ENCODE data around the gene DPYD.

The DPYD gene

DNA sequence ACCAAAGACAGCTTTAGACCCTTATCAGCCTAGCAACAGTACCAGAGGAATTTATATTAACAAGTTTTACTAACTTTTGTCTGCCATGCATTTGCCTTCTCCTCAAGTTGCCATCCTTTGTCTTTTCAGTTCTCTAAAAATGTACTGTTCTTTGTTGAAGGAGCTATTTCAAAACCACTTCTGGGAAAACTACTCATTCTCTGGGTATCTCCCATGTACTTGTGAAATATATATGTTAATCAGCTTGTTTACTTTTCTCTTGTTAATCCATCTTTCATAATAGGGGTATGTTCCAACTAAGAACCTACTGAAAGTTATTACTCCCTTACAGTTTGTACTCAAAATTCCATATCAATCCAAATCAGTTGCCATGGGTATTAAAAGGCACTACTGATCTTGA lies 16.3 kb downstream of the DPYD start:
- Histone ChIP-seq H3K36me3 (ENCODE audit: insufficient read depth, low read length) (peaks cover 1% of the 10 kb centered on the region; the same call in 1 of the 2 replicates), H3F3A (ENCODE audit: low read depth) (no peaks in the 10 kb centered on the region), H3K4me3 (ENCODE audit: low read length, poor library complexity, severe bottlenecking) (no peak overlapping the region), H3K27me3 (ENCODE audit: insufficient read depth, low read length, poor library complexity, severe bottlenecking) (no peaks in the 10 kb centered on the region), H2AFZ (ENCODE audit: low read length) (no peak overlapping the region), H3K9me3 (ENCODE audit: insufficient read depth, low read depth, low read length) (no peaks in the 10 kb centered on the region), H4K20me1 (ENCODE audit: insufficient read depth, low read length, poor library complexity, severe bottlenecking) (peaks cover 4% of the 10 kb centered on the region), H3K9ac (ENCODE audit: low read depth, low read length, poor library complexity, severe bottlenecking) (no peak overlapping the region), H3K79me2 (ENCODE audit: insufficient read depth, low read length) (peaks cover 79% of the 10 kb centered on the region), H3K9me2 (replicated peaks; ENCODE audit: low read depth, low read length) (no peaks in the 10 kb centered on the region), H3K4me2 (ENCODE audit: low read depth, low read length, poor library complexity, severe bottlenecking) (no peak overlapping the region), H3K4me1 (ENCODE audit: insufficient read depth, low read length, poor library complexity, severe bottlenecking) (peaks cover 29% of the 10 kb centered on the region)
- TF ChIP-seq, protein P1, sequence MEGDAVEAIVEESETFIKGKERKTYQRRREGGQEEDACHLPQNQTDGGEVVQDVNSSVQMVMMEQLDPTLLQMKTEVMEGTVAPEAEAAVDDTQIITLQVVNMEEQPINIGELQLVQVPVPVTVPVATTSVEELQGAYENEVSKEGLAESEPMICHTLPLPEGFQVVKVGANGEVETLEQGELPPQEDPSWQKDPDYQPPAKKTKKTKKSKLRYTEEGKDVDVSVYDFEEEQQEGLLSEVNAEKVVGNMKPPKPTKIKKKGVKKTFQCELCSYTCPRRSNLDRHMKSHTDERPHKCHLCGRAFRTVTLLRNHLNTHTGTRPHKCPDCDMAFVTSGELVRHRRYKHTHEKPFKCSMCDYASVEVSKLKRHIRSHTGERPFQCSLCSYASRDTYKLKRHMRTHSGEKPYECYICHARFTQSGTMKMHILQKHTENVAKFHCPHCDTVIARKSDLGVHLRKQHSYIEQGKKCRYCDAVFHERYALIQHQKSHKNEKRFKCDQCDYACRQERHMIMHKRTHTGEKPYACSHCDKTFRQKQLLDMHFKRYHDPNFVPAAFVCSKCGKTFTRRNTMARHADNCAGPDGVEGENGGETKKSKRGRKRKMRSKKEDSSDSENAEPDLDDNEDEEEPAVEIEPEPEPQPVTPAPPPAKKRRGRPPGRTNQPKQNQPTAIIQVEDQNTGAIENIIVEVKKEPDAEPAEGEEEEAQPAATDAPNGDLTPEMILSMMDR (conservative IDR thresholded peaks at IDR 0.05; ENCODE audit: low read length), result no peak
- no peak for TF ChIP-seq EZH2phosphoT487 (IDR thresholded peaks at IDR 0.05; ENCODE audit: borderline replicate concordance)

DNA sequence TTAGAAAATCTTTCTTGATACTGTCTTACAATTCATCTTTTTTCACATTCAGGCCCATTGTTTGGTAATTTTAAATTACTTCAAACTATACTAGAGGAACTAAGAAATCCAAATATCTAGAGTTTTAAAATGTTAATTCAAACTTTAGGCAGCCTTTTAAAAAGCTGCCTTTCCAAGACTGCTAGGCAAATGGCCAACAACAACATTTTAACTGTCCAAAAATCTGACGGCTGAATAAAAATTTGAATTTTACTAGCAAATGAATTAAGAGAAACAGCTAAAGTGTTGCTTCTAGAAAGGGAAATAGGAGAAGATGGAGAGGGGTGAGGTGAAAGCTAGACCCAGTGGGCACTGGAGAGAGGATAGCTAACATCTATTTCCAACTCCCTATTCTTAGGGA lies 17.2 kb downstream of the DPYD start:
- H3K36me3 ChIP-seq (ENCODE audit: insufficient read depth, low read length), result peaks cover 10% of the 10 kb centered on the region; the same call in 1 of the 2 replicates
- H3K9me3 ChIP-seq (ENCODE audit: insufficient read depth, low read depth, low read length), result peaks cover 7% of the 10 kb centered on the region; the same call in 1 of the 2 replicates
- no peak overlapping the region for H3K9ac ChIP-seq (ENCODE audit: low read depth, low read length, poor library complexity, severe bottlenecking)
- no peaks in the 10 kb centered on the region for H3K27me3 ChIP-seq (ENCODE audit: insufficient read depth, low read length, poor library complexity, severe bottlenecking)
- H3K79me2 ChIP-seq (ENCODE audit: insufficient read depth, low read length), result peaks cover 79% of the 10 kb centered on the region
- no peak overlapping the region for H2AFZ ChIP-seq (ENCODE audit: low read length)
- H4K20me1 ChIP-seq (ENCODE audit: insufficient read depth, low read length, poor library complexity, severe bottlenecking), result peaks cover 4% of the 10 kb centered on the region
- no peaks in the 10 kb centered on the region for H3K9me2 ChIP-seq (replicated peaks; ENCODE audit: low read depth, low read length)
- no peak overlapping the region for H3K4me2 ChIP-seq (ENCODE audit: low read depth, low read length, poor library complexity, severe bottlenecking)
- TF ChIP-seq EZH2phosphoT487 (IDR thresholded peaks at IDR 0.05; ENCODE audit: borderline replicate concordance), result no peak
- TF ChIP-seq, protein P1 (conservative IDR thresholded peaks at IDR 0.05; ENCODE audit: low read length), result no peak
- no peak overlapping the region for H3K4me3 ChIP-seq (ENCODE audit: low read length, poor library complexity, severe bottlenecking)
- no peaks in the 10 kb centered on the region for H3F3A ChIP-seq (ENCODE audit: low read depth)
- H3K4me1 ChIP-seq (ENCODE audit: insufficient read depth, low read length, poor library complexity, severe bottlenecking), result peaks cover 27% of the 10 kb centered on the region

DNA sequence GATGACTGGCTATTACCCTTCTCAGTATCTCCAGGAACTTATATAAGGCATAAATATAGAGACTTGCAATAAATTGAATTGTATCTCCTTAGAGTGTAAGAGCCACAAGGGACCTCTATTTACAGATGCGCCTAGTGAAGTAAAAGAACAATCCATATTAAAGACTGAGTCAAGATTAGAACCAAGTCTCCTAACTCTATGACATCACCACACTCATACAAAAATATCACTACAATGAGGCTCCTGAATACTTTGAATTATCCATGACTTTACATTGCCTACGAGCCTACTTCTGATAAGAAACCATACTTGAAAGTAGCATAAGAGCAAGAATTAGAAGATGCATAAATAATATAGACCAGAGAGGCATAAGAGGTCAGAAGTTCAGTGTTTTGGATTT lies 18.8 kb downstream of the DPYD start:
- peaks cover 16% of the 10 kb centered on the region; the same call in 1 of the 2 replicates for H3K9me3 ChIP-seq (ENCODE audit: insufficient read depth, low read depth, low read length)
- no peaks in the 10 kb centered on the region for H3K27me3 ChIP-seq (ENCODE audit: insufficient read depth, low read length, poor library complexity, severe bottlenecking)
- no peaks in the 10 kb centered on the region for H3K9me2 ChIP-seq (replicated peaks; ENCODE audit: low read depth, low read length)
- H2AFZ ChIP-seq (ENCODE audit: low read length), result no peak overlapping the region
- H3K36me3 ChIP-seq (ENCODE audit: insufficient read depth, low read length), result peaks cover 16% of the 10 kb centered on the region; the same call in 1 of the 2 replicates
- no peak overlapping the region for H3K4me2 ChIP-seq (ENCODE audit: low read depth, low read length, poor library complexity, severe bottlenecking)
- H3K4me3 ChIP-seq (ENCODE audit: low read length, poor library complexity, severe bottlenecking), result no peak overlapping the region
- no peak overlapping the region for H3K9ac ChIP-seq (ENCODE audit: low read depth, low read length, poor library complexity, severe bottlenecking)
- H4K20me1 ChIP-seq (ENCODE audit: insufficient read depth, low read length, poor library complexity, severe bottlenecking), result peaks cover 4% of the 10 kb centered on the region
- H3K4me1 ChIP-seq (ENCODE audit: insufficient read depth, low read length, poor library complexity, severe bottlenecking), result peaks cover 27% of the 10 kb centered on the region
- peaks cover 71% of the 10 kb centered on the region for H3K79me2 ChIP-seq (ENCODE audit: insufficient read depth, low read length)
- TF ChIP-seq, protein P1 (conservative IDR thresholded peaks at IDR 0.05; ENCODE audit: low read length), result no peak
- TF ChIP-seq EZH2phosphoT487 (IDR thresholded peaks at IDR 0.05; ENCODE audit: borderline replicate concordance), result no peak
- H3F3A ChIP-seq (ENCODE audit: low read depth), result no peaks in the 10 kb centered on the region

Measured in Loucy (cell line).